ENCODE data around the gene SV2B. TPM values are rescaled to one million over a fixed set of nuclear protein-coding genes. Genes with fewer than 3 reads are reported as not detected.

SV2B gene
- total and polyA plus RNA-seq, 2 donors = 1.7 to 3.2 TPM

DNA sequence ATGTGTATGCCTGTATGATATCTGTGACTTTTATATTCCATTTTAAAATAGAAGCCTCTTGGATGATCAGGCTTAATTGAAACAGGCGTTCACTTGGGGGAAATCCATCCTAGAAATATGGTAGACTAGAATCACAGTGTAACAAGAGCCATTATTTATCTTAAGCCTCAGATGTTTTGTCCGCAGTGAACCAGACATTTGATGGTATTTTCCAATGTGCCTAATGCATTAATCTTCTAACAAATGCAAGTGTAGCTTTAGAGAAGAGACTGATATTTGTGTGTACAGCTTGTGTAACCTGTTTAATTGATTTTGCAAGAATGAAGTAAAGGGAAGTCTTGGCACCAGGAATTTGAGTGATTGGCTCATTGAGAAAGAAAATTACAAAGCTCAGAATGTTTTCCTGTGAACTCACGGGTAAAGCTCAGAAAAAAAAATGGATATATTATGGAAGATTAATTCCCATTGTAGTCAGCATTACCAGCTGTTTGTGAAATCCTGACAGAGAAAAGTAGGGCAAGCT is 155.7 kb downstream of the SV2B start:
- DNase-seq (ENCODE audit: low read depth in 6 of 9, low spot score in 9 of 9) = no peak
- Histone ChIP-seq H3K36me3 (ENCODE audit: control insufficient read depth in 2 of 2, insufficient read depth in 2 of 2, low read length in 1 of 2) (no peaks in the 10 kb centered on the region), H3K4me3 (ENCODE audit: low read length in 2 of 2) (no peak overlapping the region), H3K4me1 (ENCODE audit: control insufficient read depth in 2 of 2, insufficient read depth in 2 of 2, low read length in 2 of 2) (no peaks in the 10 kb centered on the region), H3K27ac (ENCODE audit: low read depth in 1 of 2, low read length in 1 of 2) (no peak overlapping the region), H3K27me3 (ENCODE audit: control insufficient read depth in 2 of 2, insufficient read depth in 1 of 2, low read length in 1 of 2) (no peaks in the 10 kb centered on the region), H3K9me3 (ENCODE audit: control insufficient read depth in 2 of 2, insufficient read depth in 1 of 2, low read length in 1 of 2) (no peaks in the 10 kb centered on the region)
- WGBS = 91% methylated on average over 3 of the region's 3 CpGs

DNA sequence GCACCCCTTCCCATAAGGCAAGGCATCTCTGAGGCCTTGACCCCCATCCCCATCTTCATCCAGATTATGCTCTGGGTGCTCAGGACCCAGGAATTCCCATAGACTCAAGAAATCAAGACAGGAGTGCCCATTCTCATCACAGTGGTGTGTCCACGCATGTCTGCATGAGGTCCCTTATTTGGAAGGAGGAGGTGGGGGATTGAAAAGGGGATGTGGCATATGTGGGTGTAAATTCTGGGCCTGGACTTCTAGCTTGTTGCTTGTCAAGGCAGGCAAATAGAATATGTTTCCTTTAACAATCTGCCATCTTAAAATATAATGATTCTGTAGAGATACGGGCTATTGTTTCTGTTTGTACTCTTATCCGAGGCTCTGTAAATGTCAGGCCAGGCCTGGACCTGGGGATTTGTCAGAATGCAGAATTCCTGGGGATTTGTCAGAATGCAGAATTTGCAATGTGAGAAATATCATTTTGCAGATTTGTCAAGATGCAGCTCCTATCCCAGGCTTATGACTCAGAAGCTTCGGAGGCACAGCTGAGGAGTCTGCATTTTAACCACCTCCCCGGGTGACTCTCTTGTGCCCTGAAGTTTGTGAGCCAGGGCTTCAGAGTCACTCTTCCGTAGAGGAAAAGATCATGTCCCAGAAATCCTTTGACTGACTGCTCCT is 157.8 kb downstream of the SV2B start:
- Histone ChIP-seq H3K9me3 (ENCODE audit: control insufficient read depth in 2 of 2, insufficient read depth in 1 of 2, low read length in 1 of 2) (no peaks in the 10 kb centered on the region), H3K4me3 (ENCODE audit: low read length in 2 of 2) (no peak overlapping the region), H3K4me1 (ENCODE audit: control insufficient read depth in 2 of 2, insufficient read depth in 2 of 2, low read length in 2 of 2) (no peaks in the 10 kb centered on the region), H3K36me3 (ENCODE audit: control insufficient read depth in 2 of 2, insufficient read depth in 2 of 2, low read length in 1 of 2) (no peaks in the 10 kb centered on the region), H3K27me3 (ENCODE audit: control insufficient read depth in 2 of 2, insufficient read depth in 1 of 2, low read length in 1 of 2) (no peaks in the 10 kb centered on the region), H3K27ac (ENCODE audit: low read depth in 1 of 2, low read length in 1 of 2) (no peak overlapping the region)
- DNase-seq (ENCODE audit: low read depth in 6 of 9, low spot score in 9 of 9) = no peak
- 97% methylated on average over 6 of the region's 6 CpGs for WGBS

DNA sequence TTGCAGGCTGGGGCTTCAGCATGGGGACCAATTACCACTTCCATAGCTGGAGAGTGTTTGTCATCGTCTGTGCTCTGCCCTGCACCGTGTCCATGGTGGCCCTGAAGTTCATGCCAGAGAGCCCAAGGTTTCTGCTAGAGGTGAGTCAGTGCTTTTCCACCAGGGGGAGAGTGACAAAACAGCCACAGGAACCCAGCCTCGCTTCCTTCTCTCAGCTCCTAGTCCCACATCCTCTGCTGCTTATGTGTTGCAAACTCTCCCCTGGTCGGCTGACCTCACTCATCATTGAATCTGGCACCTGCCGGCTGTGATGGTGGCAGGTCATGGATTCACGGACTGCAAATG is 158.3 kb downstream of the SV2B start:
- H3K36me3 ChIP-seq (ENCODE audit: control insufficient read depth in 2 of 2, insufficient read depth in 2 of 2, low read length in 1 of 2) = no peaks in the 10 kb centered on the region
- 23% methylated on average over 6 of the region's 6 CpGs for WGBS
- no peak overlapping the region for H3K27ac ChIP-seq (ENCODE audit: low read depth in 1 of 2, low read length in 1 of 2)
- peak in 2 of 9 donors; percentile 4 to 7 for DNase-seq (ENCODE audit: low read depth in 6 of 9, low spot score in 9 of 9)
- no peak overlapping the region for H3K4me3 ChIP-seq (ENCODE audit: low read length in 2 of 2)
- H3K4me1 ChIP-seq (ENCODE audit: control insufficient read depth in 2 of 2, insufficient read depth in 2 of 2, low read length in 2 of 2) = no peaks in the 10 kb centered on the region
- H3K9me3 ChIP-seq (ENCODE audit: control insufficient read depth in 2 of 2, insufficient read depth in 1 of 2, low read length in 1 of 2) = no peaks in the 10 kb centered on the region
- H3K27me3 ChIP-seq (ENCODE audit: control insufficient read depth in 2 of 2, insufficient read depth in 1 of 2, low read length in 1 of 2) = no peaks in the 10 kb centered on the region

DNA sequence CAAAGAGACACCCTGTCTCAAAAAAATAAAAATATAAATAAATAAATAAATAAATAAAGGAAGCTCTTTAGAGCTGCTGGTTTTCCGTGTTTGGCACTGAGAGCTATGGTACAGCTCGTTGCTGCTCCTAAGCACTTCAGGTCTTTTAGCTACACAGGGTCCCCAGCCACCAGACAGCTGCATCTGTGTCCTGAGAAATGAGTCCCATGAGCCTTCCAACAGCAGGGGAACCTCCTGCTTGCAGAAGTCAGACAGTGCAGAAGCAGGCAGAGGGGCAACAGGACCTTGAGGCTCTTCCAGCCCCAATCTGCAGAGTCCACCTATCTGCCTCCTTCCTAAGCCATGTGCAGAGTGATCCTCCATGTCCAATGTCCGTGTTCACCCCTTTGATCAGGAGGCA is 159.0 kb downstream of the SV2B start:
- Histone ChIP-seq H3K36me3 (ENCODE audit: control insufficient read depth in 2 of 2, insufficient read depth in 2 of 2, low read length in 1 of 2) (no peaks in the 10 kb centered on the region), H3K27me3 (ENCODE audit: control insufficient read depth in 2 of 2, insufficient read depth in 1 of 2, low read length in 1 of 2) (no peaks in the 10 kb centered on the region), H3K27ac (ENCODE audit: low read depth in 1 of 2, low read length in 1 of 2) (no peak overlapping the region), H3K4me1 (ENCODE audit: control insufficient read depth in 2 of 2, insufficient read depth in 2 of 2, low read length in 2 of 2) (no peaks in the 10 kb centered on the region), H3K9me3 (ENCODE audit: control insufficient read depth in 2 of 2, insufficient read depth in 1 of 2, low read length in 1 of 2) (no peaks in the 10 kb centered on the region), H3K4me3 (ENCODE audit: low read length in 2 of 2) (no peak overlapping the region)
- 91% methylated on average over 3 of the region's 3 CpGs for WGBS
- DNase-seq (ENCODE audit: low read depth in 6 of 9, low spot score in 9 of 9) = no peak

DNA sequence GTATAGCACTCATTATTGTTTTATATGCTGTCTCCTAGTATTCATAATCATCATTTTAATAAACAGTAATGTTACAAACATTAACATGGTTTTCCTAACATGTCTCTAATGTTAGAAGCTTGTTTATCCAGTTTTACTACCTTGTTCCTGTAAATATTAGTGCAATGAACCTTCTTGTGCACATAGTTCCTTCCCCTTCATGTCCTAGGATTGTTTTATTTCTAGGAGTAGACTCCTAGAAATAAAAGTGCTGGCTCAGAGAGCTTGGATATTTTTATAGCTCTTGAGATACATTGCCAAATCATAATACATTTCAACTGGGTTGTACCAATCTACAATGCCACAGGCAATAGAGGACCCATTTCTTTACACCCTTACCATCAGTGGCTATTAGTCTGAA is 161.3 kb downstream of the SV2B start:
- DNase-seq (ENCODE audit: low read depth in 6 of 9, low spot score in 9 of 9) = no peak
- Histone ChIP-seq H3K9me3 (ENCODE audit: control insufficient read depth in 2 of 2, insufficient read depth in 1 of 2, low read length in 1 of 2) (no peaks in the 10 kb centered on the region), H3K27me3 (ENCODE audit: control insufficient read depth in 2 of 2, insufficient read depth in 1 of 2, low read length in 1 of 2) (no peaks in the 10 kb centered on the region), H3K4me1 (ENCODE audit: control insufficient read depth in 2 of 2, insufficient read depth in 2 of 2, low read length in 2 of 2) (peaks cover 0 to 2% of the 10 kb centered on the region in 2 donors), H3K27ac (ENCODE audit: low read depth in 1 of 2, low read length in 1 of 2) (no peak overlapping the region), H3K36me3 (ENCODE audit: control insufficient read depth in 2 of 2, insufficient read depth in 2 of 2, low read length in 1 of 2) (no peaks in the 10 kb centered on the region), H3K4me3 (ENCODE audit: low read length in 2 of 2) (no peak overlapping the region)

DNA sequence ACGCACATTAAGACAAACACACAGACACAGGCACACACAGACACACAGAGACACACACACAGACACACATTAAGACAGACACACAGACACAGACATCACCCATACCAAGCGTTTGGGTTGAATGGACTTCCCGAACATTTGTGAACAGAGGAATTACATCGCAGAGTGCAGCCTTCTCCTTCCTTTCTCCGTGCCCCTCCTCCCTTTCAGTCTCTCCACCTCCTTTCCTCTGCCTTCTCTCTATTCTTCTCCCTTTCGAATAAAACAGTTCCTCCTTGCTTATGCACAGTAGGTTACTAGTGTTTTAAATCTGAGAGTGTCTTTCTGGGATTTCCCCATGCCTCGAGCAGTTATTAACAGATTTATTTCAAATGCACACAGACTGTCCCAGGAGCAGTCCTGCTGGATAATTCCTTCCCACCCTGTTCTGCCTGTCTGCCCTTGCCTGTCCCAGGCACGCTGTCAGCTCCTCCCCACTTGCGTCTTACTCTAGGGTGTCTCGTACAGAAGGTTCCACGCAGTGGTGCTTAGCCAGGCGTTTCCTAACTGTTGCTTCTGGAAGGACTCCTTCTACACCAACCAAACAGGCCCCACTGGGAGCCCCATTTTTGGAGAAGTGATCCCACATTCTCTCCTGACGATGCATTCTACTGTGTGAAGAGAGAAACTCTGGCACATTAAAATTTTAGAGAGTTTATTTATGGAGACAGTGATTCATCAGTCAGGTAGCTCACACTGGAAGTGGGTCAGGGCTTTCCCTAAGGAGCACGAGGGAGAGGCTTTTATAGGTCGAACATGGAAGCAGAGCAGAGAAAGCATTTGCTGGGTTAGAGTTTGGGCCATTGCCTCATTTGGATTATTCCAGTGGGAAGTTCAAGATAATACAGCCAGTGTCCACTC is 163.8 kb downstream of the SV2B start:
- DNase-seq (ENCODE audit: low read depth in 6 of 9, low spot score in 9 of 9) = no peak
- WGBS = 93% methylated on average over 15 of the region's 15 CpGs
- H3K4me3 ChIP-seq (ENCODE audit: low read length in 2 of 2) = no peak overlapping the region
- H3K27me3 ChIP-seq (ENCODE audit: control insufficient read depth in 2 of 2, insufficient read depth in 1 of 2, low read length in 1 of 2) = no peaks in the 10 kb centered on the region
- H3K9me3 ChIP-seq (ENCODE audit: control insufficient read depth in 2 of 2, insufficient read depth in 1 of 2, low read length in 1 of 2) = no peaks in the 10 kb centered on the region
- H3K36me3 ChIP-seq (ENCODE audit: control insufficient read depth in 2 of 2, insufficient read depth in 2 of 2, low read length in 1 of 2) = no peaks in the 10 kb centered on the region
- H3K27ac ChIP-seq (ENCODE audit: low read depth in 1 of 2, low read length in 1 of 2) = no peak overlapping the region
- H3K4me1 ChIP-seq (ENCODE audit: control insufficient read depth in 2 of 2, insufficient read depth in 2 of 2, low read length in 2 of 2) = peaks cover 0 to 2% of the 10 kb centered on the region in 2 donors

DNA sequence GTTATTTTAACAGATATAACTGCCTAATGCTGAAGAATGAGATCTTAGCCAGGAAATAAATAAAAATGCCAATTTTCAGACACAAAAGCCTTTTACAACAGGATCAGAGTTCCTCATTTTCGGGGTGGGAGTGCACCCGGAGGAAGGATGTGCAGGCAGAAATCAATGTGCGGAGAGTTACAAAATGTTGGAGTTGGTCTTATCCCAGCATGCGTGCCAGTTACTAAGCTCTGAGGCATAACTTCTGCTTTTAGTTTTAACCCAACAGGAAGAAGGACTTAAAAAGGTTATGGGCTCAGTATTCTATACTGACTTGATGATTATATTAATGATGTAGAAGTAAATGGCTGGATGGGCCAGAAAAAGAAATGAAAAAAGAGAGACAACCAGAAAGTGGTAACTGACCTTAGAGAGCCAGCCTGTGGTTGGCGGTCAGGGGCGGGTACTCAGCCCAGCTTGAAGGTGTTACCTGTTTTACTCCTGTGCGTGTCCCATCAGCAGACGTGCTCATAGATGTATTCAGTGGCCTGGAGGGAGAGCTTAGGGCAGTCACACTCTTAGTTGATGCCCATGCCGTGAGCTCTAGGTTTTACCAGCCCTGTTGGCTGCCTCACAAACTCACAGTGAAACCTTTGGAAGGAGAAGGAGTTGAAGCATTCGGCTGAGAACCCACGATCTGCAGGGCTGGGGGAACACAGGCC is 164.7 kb downstream of the SV2B start:
- 64% methylated on average over 11 of the region's 11 CpGs for WGBS
- no peaks in the 10 kb centered on the region for H3K9me3 ChIP-seq (ENCODE audit: control insufficient read depth in 2 of 2, insufficient read depth in 1 of 2, low read length in 1 of 2)
- H3K4me3 ChIP-seq (ENCODE audit: low read length in 2 of 2) = no peak overlapping the region
- H3K36me3 ChIP-seq (ENCODE audit: control insufficient read depth in 2 of 2, insufficient read depth in 2 of 2, low read length in 1 of 2) = no peaks in the 10 kb centered on the region
- peaks cover 0 to 2% of the 10 kb centered on the region in 2 donors for H3K4me1 ChIP-seq (ENCODE audit: control insufficient read depth in 2 of 2, insufficient read depth in 2 of 2, low read length in 2 of 2)
- H3K27ac ChIP-seq (ENCODE audit: low read depth in 1 of 2, low read length in 1 of 2) = no peak overlapping the region
- DNase-seq (ENCODE audit: low read depth in 6 of 9, low spot score in 9 of 9) = no peak
- H3K27me3 ChIP-seq (ENCODE audit: control insufficient read depth in 2 of 2, insufficient read depth in 1 of 2, low read length in 1 of 2) = no peaks in the 10 kb centered on the region

DNA sequence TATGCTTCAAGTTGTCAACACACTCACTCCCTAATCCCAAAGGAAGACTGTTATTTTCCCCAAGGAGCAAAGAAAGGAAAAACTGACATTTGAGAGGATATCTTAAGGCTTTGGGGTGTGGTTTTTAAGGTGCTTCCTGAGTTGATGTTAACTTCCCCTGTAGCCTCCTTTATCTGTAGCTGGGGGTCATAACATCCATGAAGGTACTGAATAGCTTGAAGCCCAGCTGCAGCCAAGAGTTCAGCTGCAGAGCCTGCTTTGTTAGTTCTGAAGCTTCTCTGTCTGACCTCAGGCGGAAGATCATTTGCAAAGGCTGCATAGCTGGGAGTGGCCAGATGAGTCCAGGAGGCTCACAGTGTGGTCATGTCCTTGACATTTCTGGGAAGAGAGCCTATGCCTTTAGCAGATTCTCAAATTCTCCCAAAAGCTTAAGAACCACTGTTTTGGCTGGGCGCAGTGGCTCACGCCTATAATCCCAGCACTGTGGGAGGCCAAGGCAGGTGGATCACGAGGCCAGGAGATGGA is 165.4 kb downstream of the SV2B start:
- Histone ChIP-seq H3K36me3 (ENCODE audit: control insufficient read depth in 2 of 2, insufficient read depth in 2 of 2, low read length in 1 of 2) (no peaks in the 10 kb centered on the region), H3K4me3 (ENCODE audit: low read length in 2 of 2) (no peak overlapping the region), H3K27ac (ENCODE audit: low read depth in 1 of 2, low read length in 1 of 2) (no peak overlapping the region), H3K4me1 (ENCODE audit: control insufficient read depth in 2 of 2, insufficient read depth in 2 of 2, low read length in 2 of 2) (peaks cover 0 to 2% of the 10 kb centered on the region in 2 donors), H3K27me3 (ENCODE audit: control insufficient read depth in 2 of 2, insufficient read depth in 1 of 2, low read length in 1 of 2) (no peaks in the 10 kb centered on the region), H3K9me3 (ENCODE audit: control insufficient read depth in 2 of 2, insufficient read depth in 1 of 2, low read length in 1 of 2) (no peaks in the 10 kb centered on the region)
- no peak for DNase-seq (ENCODE audit: low read depth in 6 of 9, low spot score in 9 of 9)
- 96% methylated on average over 4 of the region's 4 CpGs for WGBS

DNA sequence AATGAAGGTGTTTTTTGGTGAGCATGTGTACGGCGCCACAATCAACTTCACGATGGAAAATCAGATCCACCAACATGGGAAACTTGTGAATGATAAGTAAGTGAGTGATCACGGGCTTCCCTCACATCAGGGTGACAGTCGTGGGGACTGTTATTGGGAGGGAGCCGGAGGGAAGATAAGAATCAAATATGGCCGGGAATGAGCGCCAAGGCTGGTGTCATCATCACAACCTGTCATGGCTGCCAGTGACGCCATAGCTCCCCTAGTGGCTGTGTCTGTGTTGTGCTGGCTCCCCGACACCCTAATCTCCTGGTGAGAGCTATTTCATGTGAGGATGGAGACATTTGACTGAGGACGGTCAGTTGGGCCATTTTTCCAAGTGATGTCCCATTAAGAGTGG is 168.5 kb downstream of the SV2B start:
- H3K9me3 ChIP-seq (ENCODE audit: control insufficient read depth in 2 of 2, insufficient read depth in 1 of 2, low read length in 1 of 2) = no peaks in the 10 kb centered on the region
- H3K27ac ChIP-seq (ENCODE audit: low read depth in 1 of 2, low read length in 1 of 2) = no peak overlapping the region
- 95% methylated on average over 11 of the region's 11 CpGs for WGBS
- H3K4me1 ChIP-seq (ENCODE audit: control insufficient read depth in 2 of 2, insufficient read depth in 2 of 2, low read length in 2 of 2) = peaks cover 0 to 2% of the 10 kb centered on the region in 2 donors
- H3K4me3 ChIP-seq (ENCODE audit: low read length in 2 of 2) = no peak overlapping the region
- H3K27me3 ChIP-seq (ENCODE audit: control insufficient read depth in 2 of 2, insufficient read depth in 1 of 2, low read length in 1 of 2) = peaks cover 0 to 3% of the 10 kb centered on the region in 2 donors
- H3K36me3 ChIP-seq (ENCODE audit: control insufficient read depth in 2 of 2, insufficient read depth in 2 of 2, low read length in 1 of 2) = no peaks in the 10 kb centered on the region
- DNase-seq (ENCODE audit: low read depth in 6 of 9, low spot score in 9 of 9) = no peak
